Osteoblast (primary cell): Measurements from ENCODE around the gene OBP2A. TPM values are rescaled to one million over a fixed set of nuclear protein-coding genes. Genes with fewer than 3 reads are reported as not detected.

Experiments used
- DNase-seq: peaks from one replicate; pipeline ENCODE4 v3.0.0; 2011; ENCODE audit warnings: low spot score, mixed read lengths; ENCODE audit not compliant: insufficient read length; ENCODE audit errors: missing footprints
- H2AFZ ChIP-seq: 2 replicates; pipeline ENCODE4 v1.6.0; 2011; ENCODE audit warnings: mild to moderate bottlenecking, low read length
- H3K27ac ChIP-seq: 2 replicates; pipeline ENCODE4 v1.5.1; 2011; ENCODE audit warnings: mild to moderate bottlenecking, low read depth, low read length, moderate library complexity
- H3K27me3 ChIP-seq: 2 replicates; pipeline ENCODE4 v1.6.0; 2012; ENCODE audit warnings: mild to moderate bottlenecking, control low read depth, inconsistent platforms, low read length, moderate library complexity; ENCODE audit not compliant: insufficient read depth
- H3K36me3 ChIP-seq: 2 replicates; pipeline ENCODE4 v1.5.1; 2011; ENCODE audit warnings: mild to moderate bottlenecking, low read length, control low read depth, moderate library complexity; ENCODE audit not compliant: insufficient read depth
- H3K4me1 ChIP-seq: 2 replicates; pipeline ENCODE4 v1.5.1; 2011; ENCODE audit warnings: mild to moderate bottlenecking, low read length, control low read depth, moderate library complexity; ENCODE audit not compliant: insufficient read depth
- H3K4me2 ChIP-seq: 2 replicates; pipeline ENCODE4 v1.6.0; 2011; ENCODE audit warnings: mild to moderate bottlenecking, low read length; ENCODE audit not compliant: insufficient read depth
- H3K4me3 ChIP-seq: fragments of 200-600 bp; sonication (generic); 3 replicates; pipeline ENCODE4 v1.5.1; 2012; ENCODE audit warnings: mild to moderate bottlenecking, low read length, inconsistent platforms; ENCODE audit not compliant: insufficient read depth
- H3K79me2 ChIP-seq: 2 replicates; pipeline ENCODE4 v1.6.0; 2012; ENCODE audit warnings: mild to moderate bottlenecking, low read length, control low read depth, inconsistent platforms; ENCODE audit not compliant: insufficient read depth
- H3K9me3 ChIP-seq: 2 replicates; pipeline ENCODE4 v1.5.1; 2011; ENCODE audit warnings: low read depth, low read length, control low read depth
- H4K20me1 ChIP-seq: 2 replicates; pipeline ENCODE4 v1.6.0; 2012; ENCODE audit warnings: mild to moderate bottlenecking, low read length, control low read depth; ENCODE audit not compliant: insufficient read depth
- CTCF ChIP-seq: IDR thresholded peaks from 2 replicates; pipeline ENCODE4 v1.5.1; 2011; ENCODE audit warnings: mild to moderate bottlenecking, low read depth, low read length, moderate library complexity; ENCODE audit errors: extremely low read depth
- total RNA-seq: library from RNA; depleted of rRNA; stranded (reverse); fragments of >200 nt; gene quantifications from 2 replicates; pipeline ENCODE4 v1.2.3, GENCODE V29; 2012

The OBP2A gene
- total RNA-seq, 1 donor, result not detected

- H2AFZ ChIP-seq, result no peak within 1 kb of the TSS
- no peaks in the 10 kb centered on the region for H4K20me1 ChIP-seq
- DNase-seq, result peak; percentile 17
- TF ChIP-seq CTCF, result no peak
- no peak within 1 kb of the TSS for H3K27ac ChIP-seq
- no peaks in the 10 kb centered on the region for H3K36me3 ChIP-seq
- H3K4me1 ChIP-seq, result no peaks in the 10 kb centered on the region
- H3K79me2 ChIP-seq, result no peaks in the 10 kb centered on the region
- H3K9me3 ChIP-seq, result no peaks in the 10 kb centered on the region
- no peaks in the 10 kb centered on the region for H3K27me3 ChIP-seq
- no peak within 1 kb of the TSS for H3K4me3 ChIP-seq
- no peak within 1 kb of the TSS for H3K4me2 ChIP-seq
These were observed 24.9 kb upstream of the OBP2A start, which contains the start of gene LCN1 for GRCh38 chr9:135520916-135521607. TSS of gene LCN1 (plus strand) at chr9:135521440. CDS start at chr9:135521498, 58 bp downstream.

- H2AFZ ChIP-seq, result no peak overlapping the region
- H3K79me2 ChIP-seq, result no peaks in the 10 kb centered on the region
- H3K4me1 ChIP-seq, result no peaks in the 10 kb centered on the region
These were observed 24.3 kb upstream of the OBP2A start for GRCh38 chr9:135521608-135522095.

GRCh38 chr9:135522137-135522877, 23.6 kb upstream of the OBP2A start:
- Histone ChIP-seq H3K27ac (no peak overlapping the region), H2AFZ (no peak overlapping the region), H3K4me1 (no peaks in the 10 kb centered on the region), H3K36me3 (no peaks in the 10 kb centered on the region), H3K4me2 (no peak overlapping the region), H3K79me2 (no peaks in the 10 kb centered on the region), H3K4me3 (no peak overlapping the region), H3K27me3 (no peaks in the 10 kb centered on the region), H4K20me1 (no peaks in the 10 kb centered on the region), H3K9me3 (no peaks in the 10 kb centered on the region)
- TF ChIP-seq CTCF, result no peak
- peak; percentile 29 for DNase-seq

More at GRCh38 chr9:135521608-135522095, 24.3 kb upstream of the OBP2A start:
- Histone ChIP-seq H3K9me3 (no peaks in the 10 kb centered on the region), H3K4me2 (no peak overlapping the region), H3K27ac (no peak overlapping the region), H3K36me3 (no peaks in the 10 kb centered on the region), H3K27me3 (no peaks in the 10 kb centered on the region), H3K4me3 (no peak overlapping the region), H4K20me1 (no peaks in the 10 kb centered on the region)
- no peak for TF ChIP-seq CTCF
- peak; percentile 15 for DNase-seq

- Histone ChIP-seq H3K9me3 (no peaks in the 10 kb centered on the region), H3K27me3 (no peaks in the 10 kb centered on the region), H3K27ac (no peak overlapping the region), H3K79me2 (no peaks in the 10 kb centered on the region), H3K4me3 (no peak overlapping the region), H3K36me3 (no peaks in the 10 kb centered on the region), H3K4me1 (no peaks in the 10 kb centered on the region), H4K20me1 (no peaks in the 10 kb centered on the region), H2AFZ (no peak overlapping the region), H3K4me2 (no peak overlapping the region)
- no peak for TF ChIP-seq CTCF
- no peak for DNase-seq
These were observed 23.0 kb upstream of the OBP2A start for GRCh38 chr9:135522931-135523330.
